Myocyte (in vitro differentiated cells): ENCODE measurements around the gene MESP2. TPM values are rescaled to one million over a fixed set of nuclear protein-coding genes. Genes with fewer than 3 reads are reported as not detected.

ENCODE experiments used
- DNase-seq: peaks from one replicate; pipeline ENCODE4 v3.0.0-alpha.2; 2012; ENCODE audit warnings: low read depth
- total RNA-seq: library from RNA; depleted of rRNA; stranded (reverse); fragments of >200 nt; gene quantifications from 2 replicates; pipeline ENCODE4 v1.2.3, GENCODE V29; 2014

MESP2 gene
- total RNA-seq, 1 donor from 2014 or later: 0.24 TPM

DNA sequence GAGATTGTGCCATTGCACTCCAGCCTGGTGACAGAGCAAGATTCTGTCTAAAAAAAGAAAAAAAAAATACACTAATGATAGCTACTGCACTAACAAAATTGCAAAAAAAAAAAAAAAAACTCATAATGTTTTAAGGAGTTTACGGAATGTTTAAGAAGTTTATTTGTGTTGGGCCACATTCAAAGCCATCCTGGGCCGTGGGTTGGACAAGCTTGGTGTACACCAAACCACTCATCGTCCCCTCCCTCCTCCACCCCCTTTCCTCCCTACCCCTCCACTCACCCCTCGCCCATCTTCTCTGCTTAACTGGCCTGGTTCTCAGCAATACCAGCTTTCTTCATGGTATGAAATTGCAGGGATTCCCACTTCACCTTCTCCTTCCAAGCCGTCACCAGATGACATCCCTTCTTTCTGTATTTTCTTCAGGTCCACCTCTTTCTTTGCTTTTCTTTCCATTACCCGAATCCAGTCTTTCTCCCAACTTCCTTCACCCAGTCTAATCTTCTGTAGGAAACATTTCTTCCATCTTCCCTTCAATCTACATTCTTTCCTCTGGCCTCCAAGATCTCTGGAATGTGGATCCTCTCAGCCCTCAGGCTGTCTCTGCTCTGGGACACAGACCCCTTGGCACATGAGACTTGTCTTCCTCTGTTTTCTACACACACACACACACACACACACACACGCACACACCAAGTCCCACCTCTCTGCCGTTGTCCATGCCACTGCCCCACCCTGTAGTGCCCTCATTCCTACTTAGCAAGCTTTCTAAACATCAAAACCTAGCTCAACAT is 21.6 kb upstream of the MESP2 start:
- no peak for DNase-seq

DNA sequence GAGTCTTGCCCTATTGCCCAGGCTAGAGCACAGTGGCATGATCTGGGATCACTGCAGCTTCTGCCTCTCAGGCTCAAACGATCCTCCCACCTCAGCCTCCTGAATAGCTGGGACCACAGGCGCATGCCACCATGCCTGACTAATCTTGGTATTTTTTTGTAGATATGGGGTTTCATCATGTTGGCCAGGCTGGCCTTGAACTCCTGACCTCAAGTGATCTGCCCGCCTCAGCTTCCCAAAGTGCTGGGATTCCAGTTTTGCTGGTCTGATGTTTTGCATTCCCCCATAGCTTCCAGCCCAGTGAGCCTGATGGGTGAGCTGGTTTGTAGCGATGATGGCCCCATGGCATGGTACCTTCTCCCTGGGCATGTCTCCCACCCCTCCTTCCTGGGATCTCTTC is 20.4 kb upstream of the MESP2 start:
- DNase-seq: no peak

DNA sequence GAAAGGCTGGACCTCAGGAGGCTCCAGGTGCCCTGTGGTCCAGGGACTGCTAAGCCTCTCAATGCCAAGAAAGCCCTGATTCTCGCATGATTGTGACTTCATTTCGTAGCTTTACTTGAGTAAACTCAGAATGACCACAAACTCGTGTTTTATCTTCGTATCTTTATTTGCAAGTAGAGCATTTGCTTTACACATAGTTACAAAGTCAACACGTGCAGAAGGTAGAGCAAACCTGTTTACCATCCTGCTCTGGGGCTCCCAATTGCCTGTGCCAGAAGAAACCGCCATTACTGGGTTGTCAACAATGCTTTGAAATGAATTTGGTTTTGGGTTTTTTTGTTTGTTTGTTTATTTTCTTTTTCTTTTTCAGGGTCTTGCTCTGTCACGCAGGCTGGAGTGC is 19.2 kb upstream of the MESP2 start:
- DNase-seq: no peak

GRCh38 chr15:89758283-89758682 is 17.8 kb upstream of the MESP2 start:
- no peak for DNase-seq

GRCh38 chr15:89758981-89759380 is 17.2 kb upstream of the MESP2 start:
- no peak for DNase-seq

DNA sequence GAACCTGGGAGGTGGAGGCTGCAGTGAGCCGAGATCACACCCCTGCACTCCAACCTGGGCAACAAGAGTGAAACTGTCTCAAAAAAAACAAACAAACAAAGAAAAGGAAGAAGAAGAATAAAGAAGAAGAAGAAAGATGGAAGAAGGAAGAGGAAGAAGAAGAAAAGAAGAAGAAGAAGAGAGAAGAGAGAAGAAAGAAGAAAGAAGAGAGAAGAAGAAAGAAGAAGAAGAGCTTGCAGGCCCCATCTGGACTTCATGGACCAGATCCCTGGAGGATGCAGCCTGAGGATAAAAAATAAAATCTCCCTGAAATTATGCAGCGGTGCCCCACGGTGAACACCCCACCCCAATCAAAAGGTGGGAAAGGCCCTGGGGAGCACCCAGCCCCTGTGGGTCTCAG is 16.3 kb upstream of the MESP2 start:
- DNase-seq: no peak

GRCh38 chr15:89760303-89761008 is 15.7 kb upstream of the MESP2 start:
- DNase-seq: peak; percentile 87

DNA sequence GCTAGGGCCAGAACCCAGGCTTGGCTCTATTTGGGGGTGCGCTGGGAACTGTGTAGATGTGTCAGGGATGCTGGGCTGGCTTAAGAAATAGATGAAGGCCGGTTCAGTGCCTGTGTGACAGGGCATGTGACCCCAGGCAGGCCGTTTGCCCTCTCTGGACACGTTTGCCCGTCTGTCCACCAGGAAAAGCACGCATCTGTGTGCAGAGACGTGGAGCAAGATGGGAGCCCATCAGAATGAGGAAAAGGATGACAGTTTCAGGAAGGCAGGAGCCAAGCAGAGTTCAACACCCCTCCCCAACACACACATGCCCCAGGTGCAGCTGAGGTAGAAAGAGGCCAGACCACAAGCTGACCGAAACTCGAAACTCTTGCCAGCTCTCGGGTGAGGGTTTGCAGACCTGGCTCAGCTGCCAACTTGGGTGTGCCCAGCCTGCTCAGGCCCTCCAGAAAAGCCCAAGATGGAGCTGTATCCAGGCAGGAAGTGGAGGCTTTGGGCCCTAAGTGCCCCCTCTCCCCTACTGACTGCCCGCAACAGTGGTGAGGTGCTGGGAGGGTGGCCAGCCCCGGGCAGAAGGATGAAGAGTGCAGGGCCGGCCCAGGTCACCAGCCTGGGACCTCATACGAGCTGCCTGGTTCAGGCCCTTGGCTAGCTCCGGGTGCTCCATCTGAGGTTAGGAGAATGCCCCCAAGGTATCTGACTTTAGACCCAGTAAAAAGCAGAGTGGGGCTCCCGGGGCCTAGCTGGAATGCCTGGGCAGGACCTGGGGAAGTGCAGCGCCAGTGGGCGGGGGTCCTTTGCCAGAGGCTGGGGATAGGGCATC is 14.9 kb upstream of the MESP2 start:
- peak; percentile 15 for DNase-seq

DNA sequence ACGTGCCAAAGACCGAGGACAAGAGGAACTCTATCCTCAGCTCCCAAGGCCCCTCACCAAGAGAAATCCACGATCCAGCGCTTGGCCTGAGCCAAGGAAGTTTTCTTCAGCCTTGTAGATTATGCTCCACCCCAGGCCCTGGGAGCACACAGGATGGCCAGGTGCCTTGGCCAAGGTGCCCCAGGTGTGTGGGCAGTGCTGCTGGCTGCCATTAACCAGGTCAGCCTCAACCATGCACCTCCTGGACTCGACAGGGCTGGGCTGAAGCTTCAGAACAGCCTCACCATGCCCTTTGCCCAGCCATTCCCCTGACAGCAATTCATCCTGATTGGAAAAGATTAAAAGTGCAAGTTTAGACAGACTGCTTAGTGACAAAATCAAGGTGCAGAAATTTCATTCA is 14.2 kb upstream of the MESP2 start:
- no peak for DNase-seq

DNA sequence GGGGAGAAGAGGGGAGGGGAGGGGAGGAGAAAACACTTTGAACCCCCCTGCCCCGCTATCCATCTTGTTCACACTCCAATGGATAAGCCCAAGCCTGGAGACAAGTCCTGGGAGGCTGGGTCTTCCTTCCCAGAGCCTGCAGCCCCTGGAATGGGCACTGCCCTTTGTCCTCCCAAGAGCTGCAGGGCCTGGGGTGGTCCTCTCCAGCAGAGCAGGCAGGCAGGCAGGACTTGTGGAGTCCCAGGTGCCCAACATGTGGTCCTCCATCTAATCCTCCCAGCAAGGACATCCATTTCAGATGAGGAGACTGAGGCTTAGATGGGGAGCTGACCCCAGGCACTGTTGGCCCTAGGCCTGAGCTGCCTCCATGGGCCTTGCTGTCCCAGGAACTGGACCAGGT is 10.4 kb upstream of the MESP2 start:
- DNase-seq: no peak

- DNase-seq: no peak
Measured at GRCh38 chr15:89766357-89767311, 9.5 kb upstream of the MESP2 start.

- DNase-seq: no peak
Measured at GRCh38 chr15:89767411-89767915, 8.7 kb upstream of the MESP2 start.

GRCh38 chr15:89768071-89768500 is 8.0 kb upstream of the MESP2 start:
- no peak for DNase-seq

GRCh38 chr15:89769366-89769765 is 6.8 kb upstream of the MESP2 start:
- DNase-seq: no peak

- DNase-seq: no peak
Measured at GRCh38 chr15:89770041-89770440, 6.1 kb upstream of the MESP2 start.

- no peak for DNase-seq
Measured at GRCh38 chr15:89772932-89773583, 3.1 kb upstream of the MESP2 start.

- no peak for DNase-seq
Measured at GRCh38 chr15:89774492-89774891, 1.6 kb upstream of the MESP2 start.

DNA sequence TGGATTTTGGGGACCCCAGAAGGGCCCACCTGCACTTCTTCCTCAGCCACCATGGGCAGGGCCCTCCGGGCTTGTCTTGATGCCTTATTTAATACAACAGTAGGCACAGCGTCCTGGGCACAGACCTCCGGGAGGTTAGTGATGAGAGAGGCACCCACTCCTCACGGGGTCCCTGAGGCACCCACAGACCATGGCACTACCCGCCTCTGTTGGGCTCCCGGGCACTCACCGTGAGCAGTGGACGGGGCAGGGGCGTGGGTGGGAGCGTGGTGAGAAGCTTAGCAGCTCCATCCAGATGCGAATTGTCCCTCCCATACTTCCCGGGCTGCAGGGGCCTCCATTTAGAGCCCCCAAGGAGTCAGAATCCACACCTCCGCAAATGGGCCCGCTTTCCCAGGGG is 317 bp upstream of the MESP2 start:
- no peak for DNase-seq

GRCh38 chr15:89777073-89777751 is 1.1 kb downstream of the MESP2 start:
- no peak for DNase-seq
